GM19395 (cell line): ENCODE measurements around the gene RETREG1.

ENCODE experiments used
- ATAC-seq: cut with Tn5 transposase; IDR thresholded peaks from one replicate; pipeline ENCODE4 v1.9.1; 2021; ENCODE audit warnings: mild to moderate bottlenecking, moderate library complexity; ENCODE audit not compliant: unreplicated experiment

Gene RETREG1

DNA sequence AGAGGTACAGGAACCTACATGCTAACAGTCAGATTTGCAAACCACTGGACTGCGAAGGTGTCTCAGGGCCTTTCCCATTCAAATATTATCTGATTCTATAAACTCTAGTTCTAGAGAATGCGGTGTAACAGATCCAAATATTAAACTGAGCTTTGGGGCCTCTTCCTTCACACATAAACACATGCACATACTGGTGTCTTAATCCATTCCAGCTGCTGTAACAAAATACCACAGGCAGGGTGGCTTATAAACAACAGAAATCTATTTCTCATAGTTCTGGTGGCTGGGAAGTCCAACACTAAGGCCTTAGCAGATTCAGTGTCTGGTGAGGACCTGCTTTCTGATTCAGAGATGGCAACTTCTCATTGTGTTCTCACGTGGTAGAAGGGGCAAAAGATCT lies 30.2 kb downstream of the RETREG1 start:
- ATAC-seq = no peak

DNA sequence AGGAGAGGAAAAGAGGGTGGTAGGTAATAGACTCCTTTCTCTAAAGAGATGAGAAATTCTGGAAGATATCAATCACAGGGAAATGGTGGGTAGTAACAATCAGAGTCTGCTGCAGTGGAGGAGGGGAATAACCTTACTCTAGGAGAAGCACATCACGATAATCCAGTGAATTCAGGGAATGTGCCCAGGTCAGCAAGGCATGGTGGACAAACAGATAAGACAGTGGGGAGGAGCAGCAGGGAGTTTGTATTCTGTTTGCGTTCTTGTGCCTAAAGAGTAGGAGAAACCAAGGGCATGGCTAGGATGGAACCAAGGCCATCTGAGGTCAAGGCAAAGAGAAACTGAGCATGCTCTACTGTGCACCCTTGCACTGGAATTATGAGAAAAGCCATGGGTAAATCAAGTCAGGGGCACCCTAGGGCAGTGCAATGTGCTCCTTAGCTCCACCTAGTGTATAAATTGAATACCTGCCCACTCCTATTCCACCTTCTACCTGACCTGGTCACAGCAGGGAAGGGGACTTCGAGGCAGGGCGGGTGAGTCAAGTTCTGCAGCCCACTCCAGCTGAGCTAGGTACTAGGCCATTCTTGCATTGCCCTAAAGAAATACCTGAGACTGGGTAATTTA lies 31.6 kb downstream of the RETREG1 start:
- peak; percentile 59 for ATAC-seq

DNA sequence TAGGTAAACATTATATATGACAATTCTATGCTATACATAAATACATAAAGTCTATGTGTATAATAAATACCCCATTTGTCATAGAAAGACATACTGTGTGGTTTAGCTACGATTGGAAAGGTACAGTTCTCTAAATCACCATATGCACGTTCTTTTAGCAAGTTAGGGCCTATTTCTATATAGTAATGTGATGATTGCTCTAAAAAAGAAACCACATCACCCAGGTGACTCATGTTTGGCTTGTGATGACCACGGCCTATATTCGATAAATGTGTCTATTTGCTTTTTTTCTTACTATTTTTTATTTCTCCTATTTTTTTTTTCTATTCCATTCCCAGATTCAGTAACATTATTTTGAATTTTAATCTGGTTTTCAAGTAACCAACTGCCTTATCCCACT lies 34.7 kb downstream of the RETREG1 start:
- no peak for ATAC-seq

DNA sequence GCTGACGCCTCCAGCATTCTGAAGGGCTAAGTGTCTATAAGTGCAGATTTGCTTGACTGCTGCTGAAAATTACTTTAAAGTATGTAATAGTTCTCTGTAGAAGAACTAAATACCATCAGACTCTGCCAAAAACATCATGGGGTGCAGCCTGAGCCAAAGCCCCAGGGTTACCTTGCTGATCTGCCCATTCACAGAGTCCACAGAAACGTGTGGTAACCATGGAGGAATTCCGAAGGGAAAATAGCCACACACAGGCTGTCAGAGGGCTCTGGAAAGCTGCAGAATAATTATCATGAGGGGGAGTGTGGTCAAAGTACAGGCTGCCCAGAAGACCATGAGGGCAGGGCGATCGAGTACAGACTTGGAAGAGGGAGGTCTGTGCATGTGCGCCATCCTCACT lies 36.4 kb downstream of the RETREG1 start:
- ATAC-seq = no peak

DNA sequence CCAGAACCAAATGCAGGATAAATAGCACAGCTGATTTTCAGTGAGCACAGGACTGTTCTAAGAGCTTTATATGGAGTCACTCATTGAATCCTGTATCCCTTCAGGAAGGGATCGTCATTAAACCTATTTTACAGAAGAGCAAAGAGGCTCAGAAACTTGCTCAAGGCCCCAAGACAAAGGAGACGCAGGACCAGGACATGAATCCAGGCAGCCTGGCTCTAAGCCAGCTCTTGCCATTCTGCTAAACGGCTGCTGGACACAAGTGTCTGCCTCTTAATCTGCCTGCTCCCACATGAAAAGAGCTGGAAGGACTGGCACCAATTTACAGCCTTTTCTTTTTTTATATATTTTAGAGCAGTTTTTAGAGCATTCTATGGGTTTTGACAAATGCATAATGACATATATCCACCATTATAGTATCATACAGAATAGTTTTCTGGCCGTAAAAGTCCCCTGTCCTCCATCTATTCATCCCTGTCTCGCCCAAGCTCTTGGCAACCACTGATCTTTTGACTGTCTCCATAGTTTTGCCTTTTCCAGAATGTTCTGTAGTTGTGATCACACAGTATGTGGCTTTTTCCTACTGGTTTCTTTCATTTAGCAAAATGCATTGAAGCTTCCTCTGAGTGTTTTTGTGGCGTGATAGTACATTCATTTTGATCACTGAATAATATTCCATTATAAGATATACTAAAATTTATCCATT lies 37.5 kb downstream of the RETREG1 start:
- no peak for ATAC-seq

DNA sequence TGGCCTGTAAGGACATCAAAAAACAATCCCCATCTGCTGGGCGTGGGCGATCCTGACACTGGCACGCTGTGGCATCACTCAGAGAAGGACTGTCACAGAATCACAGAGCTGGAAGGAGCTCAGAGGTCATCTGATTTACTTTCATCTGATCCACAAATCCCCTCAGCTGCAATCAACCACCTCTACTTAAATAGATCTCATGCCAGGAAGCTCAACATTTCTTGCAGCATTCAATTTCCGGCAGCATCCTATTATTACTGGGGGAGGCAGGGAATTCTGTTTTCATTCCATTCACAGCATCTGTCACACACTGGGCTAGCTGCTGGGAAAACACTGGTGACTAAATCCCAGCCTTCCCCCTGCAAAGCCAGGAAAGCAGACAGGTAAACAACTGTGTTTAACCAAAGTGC lies 38.3 kb downstream of the RETREG1 start:
- ATAC-seq = no peak

DNA sequence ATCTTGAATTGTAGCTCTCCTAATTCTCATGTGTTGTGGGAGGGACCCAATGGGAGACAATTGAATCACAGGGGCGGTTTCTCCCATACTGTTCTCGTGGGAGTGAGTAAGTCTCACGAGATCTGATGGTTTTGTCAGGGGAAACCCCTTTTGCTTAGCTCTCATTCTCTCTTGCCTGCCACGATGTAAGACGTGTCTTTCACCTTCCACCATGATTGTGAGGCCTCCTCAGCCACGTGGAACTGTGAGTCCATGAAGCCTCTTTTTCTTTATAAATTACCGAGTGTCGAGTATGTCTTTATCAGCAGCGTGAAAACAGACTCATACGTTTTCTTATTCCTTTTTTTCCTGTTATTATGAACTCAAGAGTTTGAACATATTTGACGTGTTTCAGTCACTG lies 39.1 kb downstream of the RETREG1 start:
- ATAC-seq = no peak

DNA sequence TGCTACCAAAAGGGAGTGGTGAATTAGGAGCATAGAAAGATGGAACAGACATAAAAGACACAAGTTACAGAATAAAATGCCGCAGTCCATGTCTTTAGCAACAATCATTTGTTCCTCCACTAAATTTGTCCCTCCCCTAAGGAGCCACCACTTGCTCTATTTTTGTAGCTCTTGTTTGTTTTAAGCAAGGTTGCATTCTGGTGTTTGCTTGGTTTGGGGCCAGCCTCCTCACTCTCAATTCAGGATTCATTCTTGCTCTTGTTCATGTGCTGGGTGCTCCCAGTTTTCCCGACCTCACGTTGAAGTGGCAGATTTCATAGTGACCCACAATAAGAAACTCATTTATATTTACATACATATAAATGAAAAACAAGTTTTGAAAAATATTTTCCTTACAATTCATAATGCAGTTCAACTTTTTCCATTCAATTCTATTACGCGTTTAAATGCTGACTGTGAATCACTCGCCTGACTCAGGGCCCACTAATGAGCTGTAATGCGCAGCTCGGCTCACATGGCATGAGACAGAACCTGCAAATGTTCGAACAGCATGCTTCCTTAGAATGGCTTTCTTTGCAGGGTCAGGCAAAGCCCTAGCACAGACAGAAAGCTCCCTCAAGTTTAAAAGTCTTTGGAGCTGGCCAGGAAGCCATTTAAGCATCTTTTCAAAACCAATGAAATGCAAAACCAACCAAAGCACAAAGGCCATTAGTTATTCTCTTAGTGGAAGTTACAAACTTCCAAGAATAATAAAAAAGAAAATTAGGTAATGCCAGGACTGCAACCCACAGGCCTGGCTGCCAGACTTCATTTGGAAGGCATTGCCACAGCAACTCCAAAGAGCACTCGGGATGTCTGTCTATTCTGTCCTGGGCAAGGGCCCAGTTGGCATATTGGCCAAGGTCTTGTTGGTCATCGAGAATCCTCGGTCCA lies 41.7 kb downstream of the RETREG1 start:
- no peak for ATAC-seq

DNA sequence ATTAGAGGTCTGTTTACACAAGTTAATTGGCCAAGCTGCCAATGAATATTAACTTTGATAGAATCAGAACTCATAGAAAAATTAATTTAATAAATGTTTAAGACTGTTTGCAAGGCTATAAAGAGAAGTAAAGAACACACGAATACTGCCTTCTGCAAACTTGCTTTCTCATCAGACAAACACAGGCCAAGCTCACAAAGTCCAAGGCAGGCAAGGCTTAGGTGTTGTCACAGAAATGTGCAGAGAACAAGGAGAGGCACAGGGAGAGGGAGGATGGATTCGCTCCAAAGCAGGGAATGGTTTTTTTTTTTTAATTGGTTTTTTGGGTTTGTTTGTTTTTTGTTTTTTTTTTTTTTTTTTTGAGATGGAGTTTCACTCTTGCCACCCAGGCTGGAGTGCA lies 43.4 kb downstream of the RETREG1 start:
- ATAC-seq = no peak

DNA sequence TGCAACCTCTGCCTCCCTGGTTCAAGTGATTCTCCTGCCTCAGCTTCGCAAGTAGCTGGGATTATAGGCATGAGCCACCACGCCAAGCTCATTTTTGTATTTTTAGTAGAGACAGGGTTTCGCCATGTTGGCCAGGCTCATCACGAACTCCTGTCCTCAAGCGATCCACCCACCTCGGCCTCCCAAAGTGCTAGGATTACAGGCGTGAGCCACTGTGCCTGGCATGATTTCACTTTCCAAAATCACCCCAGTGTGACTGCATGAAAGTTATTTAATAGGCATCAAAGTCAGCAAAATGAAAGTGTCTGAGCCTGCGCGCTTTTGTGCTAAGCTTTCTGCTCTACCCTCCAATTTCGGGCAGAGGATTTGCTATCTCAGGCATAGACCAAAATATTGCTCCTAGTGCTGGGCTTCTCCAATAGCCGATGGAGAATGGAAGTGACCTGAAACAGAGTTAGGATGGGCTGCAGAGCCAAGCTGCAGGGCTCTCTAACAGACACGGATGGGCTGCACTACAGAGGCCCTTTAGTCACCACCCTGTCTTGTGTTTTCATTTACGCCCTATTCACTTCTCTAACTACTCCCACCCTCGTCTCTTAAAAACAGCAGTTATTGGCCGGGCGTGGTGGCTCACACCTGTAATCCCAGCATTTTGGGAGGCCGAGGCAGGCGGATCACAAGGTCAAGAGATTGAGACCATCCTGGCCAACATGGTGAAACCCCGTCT lies 44.3 kb downstream of the RETREG1 start:
- no peak for ATAC-seq

DNA sequence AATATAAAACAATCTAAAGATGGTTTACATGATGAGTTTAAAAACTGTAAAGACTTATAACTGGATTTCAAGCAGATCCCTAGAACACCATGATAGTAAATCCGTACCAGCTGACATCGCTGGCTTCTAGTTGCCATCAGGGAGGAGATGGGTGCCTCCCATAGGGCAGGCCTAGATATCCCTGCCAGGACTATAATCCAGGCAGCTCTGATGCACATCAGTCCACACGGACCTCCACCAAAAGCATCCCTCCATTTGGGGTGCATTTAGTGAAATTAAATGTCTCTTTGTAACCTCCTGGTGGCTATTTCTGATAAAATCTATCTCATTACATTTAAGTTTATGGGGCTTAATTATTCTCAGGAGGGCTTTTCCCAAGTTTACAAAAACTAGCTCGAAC lies 45.8 kb downstream of the RETREG1 start:
- ATAC-seq = no peak

DNA sequence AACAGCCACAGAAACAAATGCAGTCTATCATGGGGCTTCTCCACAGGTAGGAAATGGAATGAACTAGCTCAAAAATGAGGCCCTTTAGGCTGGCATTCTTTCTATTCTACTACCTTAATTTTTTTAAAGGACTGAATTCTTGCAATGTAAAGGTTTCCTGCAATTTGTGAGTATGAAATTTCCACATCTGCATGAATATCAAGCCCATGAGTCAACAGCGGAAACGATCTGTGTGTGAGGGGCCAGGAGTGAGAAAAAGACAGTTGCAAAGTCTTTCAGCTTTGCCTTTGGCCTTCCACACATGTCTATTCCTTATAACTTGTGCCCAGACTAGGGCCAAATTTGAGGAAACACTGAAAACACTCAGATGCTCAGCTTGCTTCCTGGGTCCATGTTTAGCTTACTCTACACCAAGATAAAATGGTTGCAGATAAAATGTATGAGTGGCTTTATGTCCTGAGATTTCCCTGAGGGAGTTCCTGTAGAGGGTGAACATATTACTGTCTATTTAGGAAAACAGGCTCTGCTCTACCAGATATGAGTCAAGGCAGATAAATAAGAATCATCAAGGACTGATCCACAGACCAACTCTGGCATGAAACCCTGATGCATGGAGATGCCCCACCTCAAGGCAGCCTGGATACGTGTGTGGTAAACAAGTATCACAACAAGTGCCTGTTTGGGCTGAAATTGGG lies 46.5 kb downstream of the RETREG1 start:
- ATAC-seq = no peak

DNA sequence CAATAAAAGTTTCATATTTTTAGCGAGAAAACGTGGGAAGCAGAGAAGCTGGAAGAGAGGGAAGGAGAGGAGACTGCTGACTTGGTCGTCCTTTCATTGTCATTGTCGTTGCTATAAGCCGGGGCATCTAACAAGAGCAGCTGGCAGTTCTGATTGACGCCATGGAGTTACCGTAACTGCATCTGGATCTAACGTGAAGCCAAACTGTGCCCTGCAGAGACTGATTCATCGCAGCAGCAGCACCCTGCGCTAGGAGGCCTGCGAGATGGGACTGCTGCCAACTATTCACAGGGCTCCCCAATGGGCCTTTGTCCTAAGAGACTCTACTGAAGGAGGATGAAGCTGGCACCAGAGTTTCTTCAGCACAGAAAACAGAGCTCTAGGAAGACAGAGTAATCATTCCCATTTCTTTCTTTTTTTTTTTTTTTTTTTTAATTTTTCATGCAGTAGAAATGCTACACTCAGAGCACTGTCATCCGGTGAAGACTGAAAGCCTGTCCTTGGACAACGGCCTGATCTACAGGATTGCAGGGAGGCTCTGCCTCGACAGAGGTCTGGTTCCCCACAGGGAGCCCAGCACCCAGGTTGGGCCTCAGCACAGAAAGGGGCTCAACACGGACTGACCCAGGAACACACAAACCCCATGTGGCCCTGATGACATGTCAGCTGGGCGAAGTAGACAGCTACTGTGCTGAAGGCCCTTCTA lies 47.8 kb downstream of the RETREG1 start:
- no peak for ATAC-seq

DNA sequence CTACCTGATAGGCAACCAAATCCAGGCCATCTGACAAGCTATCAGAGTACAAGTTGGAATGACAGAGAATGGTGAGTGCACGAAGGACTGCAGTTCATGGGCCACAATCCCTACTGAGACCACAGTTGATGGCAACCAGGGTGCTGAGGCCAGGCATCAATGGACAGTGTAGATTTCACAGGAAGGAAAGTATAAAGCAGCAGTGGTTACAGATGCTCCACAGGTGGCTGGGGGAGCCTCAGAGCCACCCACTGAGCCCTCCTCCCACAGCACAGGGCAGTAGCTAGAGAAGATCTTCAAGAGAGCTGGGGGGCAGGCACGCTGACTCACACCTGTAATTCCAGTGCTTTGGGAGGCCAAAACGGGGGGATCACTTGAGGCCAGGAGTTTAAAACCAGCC lies 49.4 kb downstream of the RETREG1 start:
- no peak for ATAC-seq

DNA sequence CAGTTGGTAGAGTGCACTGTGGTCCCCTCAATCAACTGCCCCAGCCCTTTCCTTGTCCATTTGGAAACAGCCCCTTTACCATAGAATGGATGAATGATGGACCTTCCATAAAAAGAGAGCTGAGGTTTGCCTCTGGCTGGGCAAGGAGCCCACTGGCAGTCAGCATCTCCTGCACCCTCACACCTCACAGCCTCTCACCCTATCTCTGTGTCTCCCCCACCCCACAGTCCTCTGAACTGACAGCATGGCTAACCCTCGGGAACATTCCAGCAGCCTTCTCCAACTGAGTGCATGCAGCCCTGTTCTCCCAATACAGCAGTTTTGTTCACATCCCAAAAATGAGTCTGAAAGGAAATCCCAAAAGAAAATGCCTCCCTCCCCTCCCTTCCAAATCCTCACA lies 51.7 kb downstream of the RETREG1 start:
- ATAC-seq = no peak

DNA sequence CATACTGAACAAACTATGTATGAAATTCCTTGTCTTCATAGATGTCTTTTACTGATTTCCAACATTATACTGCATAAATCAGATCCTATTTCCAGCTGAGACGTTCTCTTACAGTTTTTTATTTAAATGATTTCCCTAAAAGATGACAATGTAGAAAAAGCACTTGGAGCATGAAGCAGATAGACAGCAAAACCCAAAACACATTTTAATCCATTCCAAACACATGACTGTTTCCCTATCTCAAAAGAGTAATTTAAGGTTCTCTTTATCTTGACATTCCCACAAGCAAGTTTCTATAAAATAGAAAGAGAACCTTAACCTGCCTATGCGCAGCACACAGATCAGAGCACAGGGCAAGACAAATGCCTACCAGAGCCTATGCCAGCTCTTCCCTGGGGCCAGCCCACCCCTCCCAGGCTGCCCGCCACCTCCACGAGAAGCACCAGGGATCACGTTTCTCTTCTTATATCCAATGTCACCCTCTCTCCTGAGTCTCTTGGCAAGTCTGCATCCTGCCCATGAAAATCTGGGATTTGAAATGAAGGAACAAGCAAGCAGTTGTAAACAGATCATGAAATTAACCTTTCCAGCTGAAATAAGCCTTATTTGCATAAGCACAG lies 52.4 kb downstream of the RETREG1 start:
- no peak for ATAC-seq

DNA sequence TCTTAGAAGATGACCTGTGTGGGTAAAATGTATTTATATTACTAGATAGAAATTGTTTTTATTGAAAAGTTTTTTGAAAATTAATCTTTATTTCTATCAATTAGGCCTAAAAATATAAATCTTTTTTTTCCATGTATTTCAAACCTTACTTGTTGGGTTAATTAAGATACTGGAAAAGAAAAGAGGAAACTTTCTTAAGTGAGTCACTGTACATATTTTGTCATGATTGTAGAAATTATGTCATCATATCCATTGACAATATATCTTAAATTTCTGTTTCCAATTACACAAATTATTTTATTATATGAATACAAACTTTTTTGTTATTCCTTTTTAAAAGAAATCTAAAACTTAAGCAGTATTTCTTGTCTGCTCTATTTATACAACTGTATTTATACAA lies 53.1 kb downstream of the RETREG1 start:
- ATAC-seq = no peak

DNA sequence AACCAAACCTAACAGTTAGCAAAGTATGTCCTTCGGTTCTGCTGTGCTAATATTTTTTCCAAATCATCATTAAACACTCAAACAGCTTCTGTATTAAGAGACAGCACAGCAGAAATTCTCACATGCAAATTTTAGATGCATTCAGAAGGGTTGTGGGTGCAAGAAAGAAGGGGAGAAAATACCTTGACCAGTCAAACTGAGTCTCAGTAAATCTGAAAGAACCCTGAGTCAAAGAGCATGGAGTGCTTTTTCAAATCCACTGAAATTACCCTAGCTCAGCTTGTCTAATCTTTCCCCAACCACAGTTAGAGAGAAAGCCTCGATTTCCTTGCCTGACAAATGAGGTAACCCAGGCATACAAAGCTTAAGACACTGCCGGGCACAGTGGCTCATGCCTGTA lies 55.1 kb downstream of the RETREG1 start:
- no peak for ATAC-seq

DNA sequence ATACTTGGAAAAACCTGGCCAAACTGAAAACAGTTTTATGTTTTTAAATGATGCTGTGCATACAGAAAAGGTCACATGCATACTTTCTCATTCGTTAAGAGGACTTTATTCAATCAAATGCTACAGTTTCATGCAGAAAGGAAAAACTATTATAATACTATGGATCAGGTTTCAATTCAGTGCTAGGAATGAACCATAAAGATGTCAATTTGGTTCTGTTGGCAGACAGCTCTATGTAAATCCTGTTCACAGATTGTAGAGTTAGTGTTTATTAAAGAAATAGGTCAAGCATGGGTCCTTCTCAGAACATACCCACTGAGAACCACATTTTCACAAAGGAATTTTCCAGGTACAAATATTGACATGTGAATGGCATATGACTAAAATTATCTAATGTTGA lies 57.1 kb downstream of the RETREG1 start:
- ATAC-seq = no peak
